Astrocyte (in vitro differentiated cells and primary cell): ENCODE measurements around the gene PPP2R5D. TPM values are rescaled to one million over a fixed set of nuclear protein-coding genes. Genes with fewer than 3 reads are reported as not detected.

Experiments
- DNase-seq: peaks from one replicate; pipeline ENCODE4 v3.0.0-alpha.2; 2010; ENCODE audit warnings: low read depth
- FAIRE-seq: peaks from 2 replicates; lab custom pipeline; 2011; peaks lifted over from hg19 to GRCh38; lab: Jason Lieb, UNC
- H2AFZ ChIP-seq: 2 replicates; pipeline ENCODE4 v1.6.0; 2012; ENCODE audit warnings: low read depth, low read length, inconsistent platforms
- H3K27ac ChIP-seq: 2 replicates; pipeline ENCODE4 v1.5.1; 2011; ENCODE audit warnings: low read depth, low read length, inconsistent platforms
- H3K27me3 ChIP-seq: 2 replicates; pipeline ENCODE4 v1.6.0; 2011; ENCODE audit warnings: low read length, inconsistent platforms; ENCODE audit not compliant: insufficient read depth
- H3K36me3 ChIP-seq: 2 replicates; pipeline ENCODE4 v1.5.1; 2011; ENCODE audit warnings: low read length, inconsistent platforms; ENCODE audit not compliant: insufficient read depth
- H3K4me1 ChIP-seq: 2 replicates; pipeline ENCODE4 v1.5.1; 2011; ENCODE audit warnings: low read length, inconsistent platforms; ENCODE audit not compliant: insufficient read depth
- H3K4me2 ChIP-seq: 2 replicates; pipeline ENCODE4 v1.6.0; 2012; ENCODE audit warnings: low read length, inconsistent platforms
- H3K4me3 ChIP-seq: 2 replicates; pipeline ENCODE4 v1.5.1; 2011; ENCODE audit warnings: low read depth, mild to moderate bottlenecking, low read length, inconsistent platforms; ENCODE audit not compliant: insufficient read depth
- H3K79me2 ChIP-seq: 2 replicates; pipeline ENCODE4 v1.6.0; 2012; ENCODE audit warnings: mild to moderate bottlenecking, low read length, inconsistent platforms; ENCODE audit not compliant: insufficient read depth
- H3K9ac ChIP-seq: 2 replicates; pipeline ENCODE4 v1.6.0; 2012; ENCODE audit warnings: mild to moderate bottlenecking, low read length, inconsistent platforms
- H3K9me3 ChIP-seq: 2 replicates; pipeline ENCODE4 v1.5.1; 2012; ENCODE audit warnings: low read depth, mild to moderate bottlenecking, low read length, inconsistent platforms; ENCODE audit not compliant: insufficient read depth
- H4K20me1 ChIP-seq: 2 replicates; pipeline ENCODE4 v1.6.0; 2012; ENCODE audit warnings: low read length, inconsistent platforms; ENCODE audit not compliant: insufficient read depth
- H3K27ac Mint-ChIP-seq: one replicate; pipeline ENCODE4 v1.8.0; 2021; ENCODE audit warnings: mild to moderate bottlenecking, mixed read lengths; ENCODE audit not compliant: unreplicated experiment
- H3K27me3 Mint-ChIP-seq: one replicate; pipeline ENCODE4 v1.8.0; 2021; ENCODE audit warnings: low read depth, mixed read lengths; ENCODE audit not compliant: unreplicated experiment
- H3K36me3 Mint-ChIP-seq: one replicate; pipeline ENCODE4 v1.8.0; 2021; ENCODE audit warnings: low read depth, mixed read lengths; ENCODE audit not compliant: unreplicated experiment
- H3K4me1 Mint-ChIP-seq: one replicate; pipeline ENCODE4 v1.8.0; 2021; ENCODE audit warnings: low read depth, mixed read lengths; ENCODE audit not compliant: unreplicated experiment
- H3K4me3 Mint-ChIP-seq: one replicate; pipeline ENCODE4 v1.8.0; 2021; ENCODE audit warnings: mild to moderate bottlenecking, moderate library complexity, mixed read lengths; ENCODE audit not compliant: unreplicated experiment
- H3K9me3 Mint-ChIP-seq: one replicate; pipeline ENCODE4 v1.8.0; 2021; ENCODE audit warnings: mild to moderate bottlenecking, mixed read lengths; ENCODE audit not compliant: unreplicated experiment
- CTCF ChIP-seq: IDR thresholded peaks from 2 replicates; pipeline ENCODE4 v1.5.1; 2011; ENCODE audit warnings: low read depth, mild to moderate bottlenecking, inconsistent platforms, low read length, moderate library complexity; ENCODE audit not compliant: insufficient read depth
- EZH2 ChIP-seq: IDR thresholded peaks from 2 replicates; pipeline ENCODE4 v1.6.1; 2012; ENCODE audit warnings: mild to moderate bottlenecking, low read length, inconsistent platforms; ENCODE audit not compliant: insufficient read depth
- total RNA-seq: library from RNA; stranded (reverse); gene quantifications from 2 replicates; pipeline ENCODE4 v1.2.1, GENCODE V29; 2021

Gene PPP2R5D
- total RNA-seq, 1 donor from 2014 or later = 53.0 TPM

GRCh38 chr6:42974919-42975505 is 9.4 kb upstream of the PPP2R5D start:
- peaks cover 23% of the 10 kb centered on the region for H3K4me1 Mint-ChIP-seq
- no peak for FAIRE-seq
- TF ChIP-seq CTCF = no peak
- TF ChIP-seq EZH2 = no peak

GRCh38 chr6:42978487-42978838 is 5.9 kb upstream of the PPP2R5D start:
- Mint-ChIP-seq H3K9me3 (no peaks in the 10 kb centered on the region), H3K36me3 (peaks cover 10% of the 10 kb centered on the region), H3K4me3 (peak overlapping the region; percentile 92), H3K4me1 (peaks cover 12% of the 10 kb centered on the region), H3K27me3 (no peaks in the 10 kb centered on the region), H3K27ac (peak overlapping the region; percentile 87)
- Histone ChIP-seq H3K79me2 (peaks cover 24% of the 10 kb centered on the region), H4K20me1 (peaks cover 11% of the 10 kb centered on the region), H3K36me3 (no peaks in the 10 kb centered on the region), H3K9me3 (no peaks in the 10 kb centered on the region), H3K9ac (peak overlapping the region; percentile 83), H3K4me3 (peak overlapping the region; percentile 76), H3K4me1 (peaks cover 11% of the 10 kb centered on the region), H3K4me2 (peak overlapping the region; percentile 94), H3K27ac (peak overlapping the region; percentile 58), H2AFZ (peak overlapping the region; percentile 85), H3K27me3 (no peaks in the 10 kb centered on the region)
- DNase-seq (no peak), FAIRE-seq (no peak)
- TF ChIP-seq EZH2 (no peak), CTCF (no peak)

More at GRCh38 chr6:42974919-42975505, 9.4 kb upstream of the PPP2R5D start:
- H3K4me1 ChIP-seq = peaks cover 16% of the 10 kb centered on the region
- no peak overlapping the region for H3K9ac ChIP-seq
- H3K27me3 Mint-ChIP-seq = no peaks in the 10 kb centered on the region
- H3K4me3 ChIP-seq = no peak overlapping the region
- no peaks in the 10 kb centered on the region for H3K9me3 ChIP-seq
- no peak for DNase-seq
- H3K4me2 ChIP-seq = no peak overlapping the region
- H4K20me1 ChIP-seq = peaks cover 14% of the 10 kb centered on the region
- H3K9me3 Mint-ChIP-seq = no peaks in the 10 kb centered on the region
- peaks cover 10% of the 10 kb centered on the region for H3K36me3 Mint-ChIP-seq
- H3K4me3 Mint-ChIP-seq = no peak overlapping the region
- H3K27ac ChIP-seq = no peak overlapping the region
- H3K79me2 ChIP-seq = peaks cover 24% of the 10 kb centered on the region
- no peak overlapping the region for H2AFZ ChIP-seq
- no peaks in the 10 kb centered on the region for H3K36me3 ChIP-seq
- no peaks in the 10 kb centered on the region for H3K27me3 ChIP-seq
- no peak overlapping the region for H3K27ac Mint-ChIP-seq

GRCh38 chr6:42978839-42979522 is 5.4 kb upstream of the PPP2R5D start, which contains the start of gene PEX6:
PEX6 (minus strand) TSS chr6:42979181; CDS start chr6:42979150, 31 bp downstream.
- H3K36me3 Mint-ChIP-seq = peaks cover 7% of the 10 kb centered on the region
- no peaks in the 10 kb centered on the region for H3K9me3 Mint-ChIP-seq
- H3K27ac Mint-ChIP-seq = peak within 1 kb of the TSS; percentile 87
- peak within 1 kb of the TSS; percentile 92 for H3K4me3 Mint-ChIP-seq
- H3K27ac ChIP-seq = peak within 1 kb of the TSS; percentile 58
- H4K20me1 ChIP-seq = peaks cover 11% of the 10 kb centered on the region
- H3K9me3 ChIP-seq = no peaks in the 10 kb centered on the region
- peaks cover 16% of the 10 kb centered on the region for H3K4me1 ChIP-seq
- FAIRE-seq (no peak), DNase-seq (peak; percentile 73)
- peak within 1 kb of the TSS; percentile 94 for H3K4me2 ChIP-seq
- H3K4me1 Mint-ChIP-seq = peaks cover 12% of the 10 kb centered on the region
- TF ChIP-seq EZH2 (no peak), CTCF (no peak)
- H3K79me2 ChIP-seq = peaks cover 24% of the 10 kb centered on the region
- peak within 1 kb of the TSS; percentile 85 for H2AFZ ChIP-seq
- H3K27me3 ChIP-seq = no peaks in the 10 kb centered on the region
- peak within 1 kb of the TSS; percentile 83 for H3K9ac ChIP-seq
- H3K4me3 ChIP-seq = peak within 1 kb of the TSS; percentile 76
- H3K27me3 Mint-ChIP-seq = no peaks in the 10 kb centered on the region
- no peaks in the 10 kb centered on the region for H3K36me3 ChIP-seq
